ENCODE measurements around the gene TMEM126B.

Gene TMEM126B

GRCh38 chr11:85685820-85686459 is 57.5 kb downstream of the TMEM126B start, which contains the start of gene CCDC89:
Gene CCDC89 (minus strand): TSS chr11:85686195. CDS start chr11:85686130, 65 bp downstream.
- no peak for DNase-seq (ENCODE audit: low read depth)
- H3K4me3 ChIP-seq (ENCODE audit: low read depth, low read length): no peak within 1 kb of the TSS
- TF ChIP-seq, protein P1, sequence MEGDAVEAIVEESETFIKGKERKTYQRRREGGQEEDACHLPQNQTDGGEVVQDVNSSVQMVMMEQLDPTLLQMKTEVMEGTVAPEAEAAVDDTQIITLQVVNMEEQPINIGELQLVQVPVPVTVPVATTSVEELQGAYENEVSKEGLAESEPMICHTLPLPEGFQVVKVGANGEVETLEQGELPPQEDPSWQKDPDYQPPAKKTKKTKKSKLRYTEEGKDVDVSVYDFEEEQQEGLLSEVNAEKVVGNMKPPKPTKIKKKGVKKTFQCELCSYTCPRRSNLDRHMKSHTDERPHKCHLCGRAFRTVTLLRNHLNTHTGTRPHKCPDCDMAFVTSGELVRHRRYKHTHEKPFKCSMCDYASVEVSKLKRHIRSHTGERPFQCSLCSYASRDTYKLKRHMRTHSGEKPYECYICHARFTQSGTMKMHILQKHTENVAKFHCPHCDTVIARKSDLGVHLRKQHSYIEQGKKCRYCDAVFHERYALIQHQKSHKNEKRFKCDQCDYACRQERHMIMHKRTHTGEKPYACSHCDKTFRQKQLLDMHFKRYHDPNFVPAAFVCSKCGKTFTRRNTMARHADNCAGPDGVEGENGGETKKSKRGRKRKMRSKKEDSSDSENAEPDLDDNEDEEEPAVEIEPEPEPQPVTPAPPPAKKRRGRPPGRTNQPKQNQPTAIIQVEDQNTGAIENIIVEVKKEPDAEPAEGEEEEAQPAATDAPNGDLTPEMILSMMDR (IDR thresholded peaks at IDR 0.05; ENCODE audit: low read depth, low read length, missing control alignments): no peak
